Head of caudate nucleus (tissue), 42 donors: ENCODE measurements around the gene OPRL1.
A peak's percentile ranks its signal among the peaks of the same experiment; 100 is the strongest.
"Not testable (repeated sequence)": the region's sequence is repeated elsewhere in the genome, so short reads cannot be mapped to it uniquely, and the experiment has no call there.

Experiments
- DNase-seq, 42 donors: peaks; one replicate each; pipeline versions ENCODE4 v3.0.0 to v3.0.0-alpha.2; 2020 to 2021; ENCODE audit warnings: mixed read lengths in 7 of 42
- intact Hi-C: fragments of 100-400 bp; cut with DNase I; formaldehyde crosslinking; loops from one replicate; pipeline ENCODE4 v1.15.0; 2022

OPRL1 gene

DNA sequence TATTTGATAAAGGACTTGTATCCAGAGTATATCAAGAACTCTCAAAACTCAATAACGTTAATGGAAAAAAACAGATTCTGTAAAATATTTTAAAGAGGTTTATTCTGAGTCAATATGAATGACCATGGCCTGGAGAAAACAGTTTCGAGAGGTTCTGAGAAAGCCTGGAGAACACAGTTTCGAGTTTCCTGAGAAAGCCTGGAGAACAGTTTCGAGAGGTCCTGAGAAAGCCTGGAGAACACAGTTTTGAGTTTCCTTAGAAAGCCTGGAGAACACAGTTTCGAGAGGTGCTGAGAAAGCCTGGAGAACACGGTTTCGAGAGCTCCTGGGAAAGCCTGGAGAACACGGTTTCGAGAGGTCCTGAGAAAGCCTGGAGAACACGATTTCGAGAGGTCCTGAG is 43.0 kb downstream of the OPRL1 start:
- DNase-seq, result peak in 1 of 42 donors; percentile 17
- intact Hi-C loops, result not testable (repeated sequence)

DNA sequence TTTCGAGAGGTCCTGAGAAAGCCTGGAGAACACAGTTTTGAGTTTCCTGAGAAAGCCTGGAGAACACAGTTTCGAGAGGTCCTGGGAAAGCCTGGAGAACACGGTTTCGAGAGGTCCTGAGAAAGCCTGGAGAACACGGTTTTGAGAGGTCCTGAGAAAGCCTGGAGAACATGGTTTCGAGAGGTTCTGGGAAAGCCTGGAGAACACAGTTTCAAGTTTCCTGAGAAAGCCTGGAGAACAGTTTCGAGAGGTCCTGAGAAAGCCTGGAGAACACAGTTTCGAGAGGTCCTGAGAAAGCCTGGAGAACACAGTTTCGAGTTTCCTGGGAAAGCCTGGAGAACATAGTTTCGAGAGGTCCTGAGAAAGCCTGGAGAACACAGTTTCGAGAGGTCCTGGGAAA is 43.6 kb downstream of the OPRL1 start:
- intact Hi-C loops, result not testable (repeated sequence)
- DNase-seq, result peak in 1 of 42 donors; percentile 2

DNA sequence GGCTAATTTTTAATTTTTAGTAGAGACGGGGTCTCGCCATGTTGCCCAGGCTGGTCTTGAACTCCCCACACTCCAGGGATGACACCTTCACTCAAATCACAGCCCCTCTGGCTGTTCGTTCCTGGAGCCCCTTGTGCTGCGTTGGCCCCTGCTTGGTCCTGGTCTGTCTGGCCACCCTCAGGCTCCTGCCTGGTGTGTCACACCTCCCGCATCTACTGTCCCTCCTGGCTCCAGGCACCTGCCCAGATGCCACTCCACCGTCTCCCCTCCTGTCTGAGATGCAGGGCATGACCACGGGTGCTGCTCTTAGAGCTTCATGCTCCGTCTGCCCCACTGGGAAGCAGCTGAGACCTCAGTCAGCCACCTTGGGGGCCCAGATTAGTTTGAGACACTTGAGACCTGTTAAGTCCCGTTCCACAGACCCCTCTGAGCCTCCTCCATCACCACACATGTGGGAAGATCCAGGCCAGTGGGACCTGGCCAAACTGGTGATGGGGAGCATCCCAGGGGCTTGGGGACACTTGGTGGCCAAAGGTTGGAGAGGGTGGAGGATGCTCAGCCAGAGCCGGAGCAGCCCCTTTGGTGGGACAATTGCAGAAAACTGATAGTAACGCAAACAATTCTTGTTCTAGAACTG is 49.4 kb downstream of the OPRL1 start:
- peak in 9 of 42 donors; percentile 0 to 31 (median 5) for DNase-seq
- intact Hi-C loops, result no loop called here

DNA sequence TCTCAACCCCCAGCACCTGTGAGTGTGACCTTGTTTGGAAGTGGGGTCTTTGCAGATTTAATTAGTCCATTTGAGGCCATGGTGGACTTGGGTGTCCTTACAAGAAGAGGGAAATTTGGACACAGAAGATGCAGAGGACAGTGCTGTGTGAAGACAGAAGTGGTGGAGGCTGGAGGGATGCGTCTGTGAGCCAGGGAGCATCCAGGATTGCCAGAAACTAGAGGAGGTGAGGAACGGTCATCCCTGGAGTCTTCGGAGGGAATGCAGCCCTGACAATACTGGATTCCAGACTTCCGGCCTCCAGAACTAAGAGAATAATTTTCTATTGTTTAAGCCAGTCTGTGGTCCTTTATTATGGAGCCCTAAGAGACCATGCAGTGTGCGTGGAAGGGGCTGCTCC is 50.4 kb downstream of the OPRL1 start:
- peak in 3 of 42 donors; percentile 2 to 25 (median 3) for DNase-seq
- intact Hi-C loops, result no loop called here

DNA sequence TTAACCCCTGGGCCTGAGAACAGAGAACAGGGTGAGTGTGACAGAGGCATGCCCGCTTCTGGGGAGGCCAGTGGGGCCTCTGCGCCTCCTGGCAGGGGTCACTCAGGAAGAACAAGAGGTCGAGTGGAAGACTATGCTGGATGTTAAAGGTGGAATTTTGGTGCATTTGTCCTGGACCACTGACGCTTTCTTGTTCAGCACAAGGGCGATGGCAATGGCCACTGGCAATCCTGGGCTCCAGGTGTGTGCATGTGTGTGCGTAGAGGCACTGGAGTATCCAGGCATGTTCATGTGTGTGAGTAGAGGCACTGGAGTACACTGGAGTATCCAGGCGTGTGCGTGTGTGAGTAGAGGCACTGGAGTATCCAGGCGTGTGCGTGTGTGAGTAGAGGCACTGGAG is 51.0 kb downstream of the OPRL1 start:
- intact Hi-C loops, result no loop called here
- DNase-seq, result peak in 5 of 42 donors; percentile 1 to 19 (median 6)

DNA sequence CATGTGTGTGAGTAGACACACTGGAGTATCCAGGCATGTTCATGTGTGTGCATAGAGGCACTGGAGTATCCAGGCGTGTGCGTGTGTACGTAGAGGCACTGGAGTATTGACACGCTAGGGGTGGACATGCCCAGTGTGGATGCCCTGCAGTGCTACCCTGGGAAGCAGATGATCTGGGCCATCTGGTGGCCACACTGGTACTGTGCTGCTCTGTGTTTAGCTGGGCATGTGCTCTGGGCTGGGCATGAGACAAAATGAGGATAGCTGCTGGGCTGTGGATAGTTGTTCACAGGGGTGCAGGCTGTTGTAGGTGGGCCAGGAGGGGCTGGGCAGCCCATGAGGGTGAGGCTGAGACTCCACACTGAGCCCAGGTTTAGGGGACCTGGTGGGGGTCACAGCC is 51.5 kb downstream of the OPRL1 start:
- peak in 13 of 42 donors; percentile 1 to 39 (median 15) for DNase-seq
- intact Hi-C loops, result no loop called here

DNA sequence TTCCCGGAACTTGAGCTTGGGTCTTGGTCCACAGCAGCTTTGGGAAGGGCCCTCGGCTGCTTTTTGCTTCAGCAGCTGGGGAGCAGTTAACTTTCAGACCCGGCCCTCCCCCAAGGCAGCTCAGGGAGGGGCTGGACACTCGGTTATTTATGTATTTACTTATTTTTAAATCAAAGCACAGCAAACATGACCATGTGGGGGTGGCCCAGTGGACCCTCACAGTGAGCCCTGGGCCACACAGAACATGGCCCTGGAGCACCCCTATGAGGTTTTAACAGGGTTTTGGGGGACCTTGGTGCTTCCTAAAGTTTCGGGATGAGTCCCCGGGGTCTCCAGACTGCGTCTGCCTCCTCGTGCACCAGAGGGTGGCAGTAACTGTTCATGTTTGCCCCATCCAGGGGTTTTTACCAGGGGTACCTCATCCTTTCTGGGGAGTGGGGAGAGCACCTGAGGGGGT is 54.1 kb downstream of the OPRL1 start:
- peak in 13 of 42 donors; percentile 4 to 44 (median 15) for DNase-seq
- intact Hi-C loops, result no loop called here

DNA sequence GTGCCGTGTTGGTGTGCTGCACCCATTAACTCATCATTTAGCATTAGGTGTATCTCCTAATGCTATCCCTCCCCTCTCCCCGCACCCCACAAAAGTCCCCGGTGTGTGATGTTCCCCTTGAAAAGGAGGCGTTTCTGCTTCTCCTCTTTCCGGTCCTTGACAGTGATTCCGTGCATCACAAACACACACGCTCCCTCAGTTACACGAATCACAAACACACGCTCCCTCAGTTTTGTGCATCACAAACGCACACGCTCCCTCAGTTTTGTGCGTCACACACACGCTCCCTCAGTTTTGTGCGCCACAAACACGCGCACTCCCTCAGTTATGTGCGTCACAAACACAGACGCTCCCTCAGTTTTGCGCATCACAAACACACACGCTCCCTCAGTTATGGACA is 54.9 kb downstream of the OPRL1 start:
- intact Hi-C loops, result not testable (repeated sequence)
- DNase-seq, result peak in 5 of 42 donors; percentile 1 to 18 (median 9)

DNA sequence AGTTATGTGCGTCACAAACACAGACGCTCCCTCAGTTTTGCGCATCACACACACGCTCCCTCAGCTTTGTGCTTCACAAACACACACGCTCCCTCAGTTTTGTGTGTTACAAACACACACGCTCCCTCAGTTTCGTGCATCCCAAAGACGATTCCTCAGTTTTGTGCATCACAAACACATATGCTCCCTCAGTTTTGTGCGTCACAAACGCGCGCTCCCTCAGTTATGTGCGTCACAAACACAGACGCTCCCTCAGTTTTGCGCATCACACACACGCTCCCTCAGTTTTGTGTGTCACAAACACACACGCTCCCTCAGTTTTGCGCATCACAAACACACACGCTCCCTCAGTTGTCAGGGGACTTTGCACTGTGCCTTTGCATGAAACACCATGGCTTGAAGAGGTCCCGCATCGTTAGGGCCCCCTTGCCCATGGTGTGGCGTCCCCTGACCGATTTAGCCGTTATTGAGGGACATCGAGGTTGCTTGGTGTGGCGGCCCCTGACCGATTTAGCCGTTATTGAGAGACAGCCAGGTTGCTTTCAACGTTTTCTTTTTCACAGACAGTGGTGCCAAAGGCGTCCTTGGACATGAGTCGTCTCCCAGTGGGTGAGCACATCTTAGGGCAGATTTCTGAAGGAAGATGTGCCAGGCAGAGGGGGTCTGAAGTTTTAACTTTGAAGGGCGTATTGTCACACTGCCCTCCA is 56.3 kb downstream of the OPRL1 start:
- peak in 9 of 42 donors; percentile 2 to 29 (median 7) for DNase-seq

DNA sequence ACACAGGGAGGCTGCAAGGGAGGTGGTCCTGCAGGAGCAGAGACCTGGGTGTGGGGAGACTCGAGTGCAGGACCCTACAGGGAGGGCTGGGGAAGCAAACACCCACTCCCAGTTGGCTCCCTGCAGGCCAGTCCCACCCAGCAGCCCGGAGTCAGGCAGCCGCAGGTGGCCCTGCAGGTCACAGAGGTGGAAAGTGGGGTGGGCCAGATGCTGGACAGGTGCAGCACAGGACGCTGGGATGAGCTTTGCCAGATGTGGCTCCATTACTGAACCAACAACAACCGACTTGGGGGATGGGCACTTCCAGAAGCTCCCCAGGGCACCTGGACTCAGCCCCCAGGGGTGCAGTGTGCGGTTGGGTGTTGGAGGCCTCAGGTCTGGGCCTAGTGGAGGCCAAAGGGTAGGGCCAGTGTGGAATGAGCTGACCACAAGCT is 57.7 kb downstream of the OPRL1 start:
- intact Hi-C loops, result no loop called here
- DNase-seq, result peak in 9 of 42 donors; percentile 0 to 28 (median 8)

More for the DNA sequence above, 56.3 kb downstream of the OPRL1 start:
- intact Hi-C loops, result no loop called here

DNA sequence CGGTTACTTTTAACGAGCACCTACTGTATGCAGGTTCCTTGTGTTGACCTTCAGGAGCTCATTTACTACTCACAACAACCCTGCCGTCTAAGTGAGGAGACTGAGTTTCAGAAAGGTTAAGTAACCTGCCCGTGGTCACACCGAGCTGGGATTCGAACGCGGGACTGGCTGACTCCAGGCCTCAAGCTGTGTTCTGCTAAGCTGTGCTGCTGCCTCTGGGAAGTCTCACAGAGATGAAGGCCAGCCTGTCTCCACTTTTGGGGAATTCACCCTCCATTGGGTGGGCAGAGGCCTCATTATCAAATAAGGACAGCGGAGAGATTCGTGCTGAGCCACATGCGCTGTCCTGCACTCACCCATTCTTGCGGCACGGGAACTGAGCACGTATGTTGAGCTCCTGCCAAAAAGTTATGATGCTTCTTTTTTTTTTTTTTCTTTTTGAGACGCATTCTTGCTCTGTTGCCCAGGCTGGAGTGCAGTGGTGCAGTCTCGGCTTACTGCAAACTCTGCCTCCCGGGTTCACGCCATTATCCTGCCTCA is 58.5 kb downstream of the OPRL1 start:
- intact Hi-C loops, result no loop called here
- DNase-seq, result peak in 10 of 42 donors; percentile 2 to 34 (median 9)

DNA sequence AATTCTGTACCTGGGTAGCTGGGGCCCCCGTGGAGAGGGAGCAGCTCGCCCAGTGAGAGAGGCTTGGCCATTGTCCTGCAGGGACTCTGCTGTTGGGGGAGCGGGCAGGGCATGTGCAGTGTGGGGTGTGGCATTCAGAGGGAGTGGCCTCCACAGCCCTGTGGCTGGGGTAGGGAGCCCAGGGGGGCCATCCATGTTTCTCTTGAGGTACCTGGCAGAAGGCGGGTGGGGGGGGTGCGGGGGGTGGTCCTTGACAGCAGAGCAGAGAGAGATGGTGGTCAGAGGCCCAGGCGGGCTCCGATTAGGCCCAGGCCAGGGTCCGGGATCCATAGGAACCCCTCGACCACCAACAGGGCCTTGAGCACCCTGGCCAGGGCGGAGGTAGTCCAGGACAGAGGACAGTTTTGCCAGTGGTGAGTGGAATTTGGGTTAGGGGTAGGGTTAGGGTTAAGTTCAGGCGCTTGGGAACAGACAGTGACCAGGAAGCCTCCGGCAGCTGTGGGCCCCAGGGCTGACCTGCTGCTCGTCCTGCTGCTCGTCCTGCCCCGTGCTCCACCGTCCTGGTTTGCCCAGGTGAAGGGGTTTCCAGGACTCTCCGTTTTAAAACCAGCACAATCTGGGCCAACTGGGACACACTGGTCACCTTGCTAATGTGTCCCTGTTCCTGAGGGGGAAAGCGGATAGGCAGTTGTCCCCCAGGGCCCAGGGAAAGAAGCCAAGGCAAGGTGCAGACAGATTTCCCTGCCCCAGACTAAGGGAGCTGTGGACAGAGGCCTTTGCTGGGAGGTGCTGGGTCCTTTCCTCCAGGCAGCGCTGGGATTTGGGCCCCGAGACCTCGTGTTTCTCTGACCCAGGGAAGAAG is 59.5 kb downstream of the OPRL1 start:
- peak in 11 of 42 donors; percentile 0 to 39 (median 10) for DNase-seq
- intact Hi-C loops, result no loop called here

DNA sequence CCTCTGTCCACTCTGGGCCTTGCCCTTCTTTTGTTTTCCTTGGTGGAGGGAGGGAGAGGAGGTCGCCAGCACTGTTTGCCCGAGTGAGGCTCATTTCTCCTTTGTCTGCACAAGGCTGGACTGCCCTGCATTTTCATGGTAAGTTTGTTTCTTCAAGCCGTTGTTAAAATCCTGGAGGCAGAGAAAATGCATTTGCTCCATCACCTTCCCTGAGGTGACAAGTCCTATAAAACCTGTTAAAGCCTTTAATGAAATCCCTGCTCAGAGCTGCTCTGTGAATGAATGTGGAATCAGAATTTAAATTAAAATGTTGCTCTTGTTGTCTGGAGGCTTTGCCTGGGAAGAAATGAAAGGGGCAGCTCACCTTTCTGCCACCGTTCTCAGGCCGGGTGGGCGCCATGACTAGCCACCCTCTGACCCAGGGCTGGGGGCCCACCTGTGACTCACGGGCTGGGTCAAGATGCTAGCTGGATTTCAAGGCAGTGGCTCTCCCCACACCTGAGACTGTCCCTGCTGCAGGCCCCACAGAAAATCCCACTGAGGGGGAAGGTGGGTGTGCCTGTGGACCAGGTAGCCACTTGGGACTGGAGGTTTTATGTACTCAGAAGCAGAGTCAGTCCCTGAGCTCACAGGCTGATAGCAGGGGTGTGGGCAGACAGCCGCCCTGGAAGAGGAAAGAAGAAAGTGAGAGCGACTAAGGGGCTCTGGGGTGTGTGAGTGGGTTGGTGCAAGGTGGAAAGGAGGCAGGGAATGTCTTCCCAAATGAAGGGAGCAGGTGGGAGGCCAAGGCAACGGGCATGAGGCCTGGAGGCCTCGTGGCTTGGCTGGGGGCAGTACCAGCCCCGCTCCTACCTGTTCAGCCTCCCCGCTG is 60.4 kb downstream of the OPRL1 start:
- intact Hi-C loops, result no loop called here
- peak in 10 of 42 donors; percentile 2 to 35 (median 12) for DNase-seq

DNA sequence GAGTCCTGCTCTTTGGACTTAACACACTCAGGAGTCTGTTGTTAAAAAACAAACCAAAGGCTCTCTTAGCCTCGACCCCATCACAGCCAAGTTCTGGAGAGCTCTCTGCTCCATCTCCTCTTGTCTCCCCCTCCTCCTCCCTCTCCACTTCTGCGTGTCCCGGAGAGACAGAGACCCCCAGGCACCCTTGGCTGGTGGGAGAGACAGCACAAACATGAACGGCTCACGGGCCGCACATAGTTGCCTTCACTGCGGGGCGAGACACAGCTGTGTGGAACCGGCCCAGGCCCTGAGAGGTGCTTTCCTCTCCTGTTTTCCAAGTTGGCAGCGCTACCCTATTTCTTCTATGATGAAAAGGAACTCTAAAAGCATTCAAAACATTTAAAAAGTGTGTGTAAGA is 61.1 kb downstream of the OPRL1 start:
- intact Hi-C loops, result no loop called here
- DNase-seq, result peak in 9 of 42 donors; percentile 1 to 32 (median 13)

DNA sequence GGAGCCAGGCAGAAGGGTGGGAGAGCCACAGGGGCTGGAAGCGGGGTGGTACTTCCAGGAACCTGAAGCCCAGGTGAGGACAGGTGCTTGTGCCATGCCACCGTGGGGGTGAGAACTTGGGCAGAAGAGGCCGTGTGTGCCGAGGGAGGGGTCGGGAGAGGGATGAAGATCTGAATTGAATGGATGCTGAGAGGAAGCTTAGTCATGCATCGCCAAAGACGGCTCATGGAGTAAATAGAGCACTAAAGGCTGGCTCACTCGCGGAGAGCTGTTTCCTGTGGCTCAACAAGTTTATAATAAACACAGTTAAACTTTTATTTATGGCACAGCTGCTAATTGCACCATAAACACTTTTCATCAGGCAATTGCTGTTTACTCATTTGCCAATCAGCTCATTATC is 62.7 kb downstream of the OPRL1 start:
- intact Hi-C loops, result no loop called here
- DNase-seq, result peak in 12 of 42 donors; percentile 1 to 42 (median 9)

DNA sequence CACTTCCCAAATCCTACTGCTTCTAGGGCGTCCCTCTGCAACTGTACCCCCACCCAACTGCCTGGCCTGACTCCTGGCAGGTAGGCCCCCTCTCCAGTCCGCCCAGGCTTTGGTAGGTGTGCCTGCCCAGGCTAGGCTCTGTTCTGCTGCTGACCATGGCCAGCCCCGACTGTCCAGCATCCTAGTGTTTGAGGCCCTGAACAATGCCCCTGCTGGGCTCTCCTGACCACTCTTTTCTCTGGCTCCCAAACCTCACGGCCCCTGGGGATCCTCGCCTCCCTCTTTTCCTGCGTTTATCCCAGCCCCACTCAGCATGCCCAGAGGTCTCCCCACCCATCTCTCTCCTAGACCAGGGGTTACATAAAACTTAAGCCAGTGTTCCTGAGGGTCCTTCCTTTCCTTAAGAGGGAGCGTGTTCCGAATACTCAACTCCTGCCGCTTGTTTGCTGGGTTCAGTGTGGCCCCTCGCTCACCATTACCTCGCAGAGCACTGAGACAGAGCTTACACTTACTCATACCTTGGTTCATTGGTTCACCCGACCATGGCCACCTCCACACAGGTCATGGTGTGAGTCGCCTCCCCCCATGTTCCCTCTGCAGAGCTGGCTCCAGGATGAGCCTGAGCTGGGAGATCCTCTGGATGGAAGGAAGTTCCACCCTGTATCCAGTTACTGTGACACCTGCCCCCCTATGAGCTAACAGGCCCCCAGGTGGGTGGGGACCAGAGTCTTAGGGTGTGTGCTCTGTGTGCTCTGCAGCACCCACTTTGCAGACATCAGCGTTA is 63.3 kb downstream of the OPRL1 start:
- DNase-seq, result peak in 15 of 42 donors; percentile 1 to 28 (median 6)
- intact Hi-C loops, result no loop called here

DNA sequence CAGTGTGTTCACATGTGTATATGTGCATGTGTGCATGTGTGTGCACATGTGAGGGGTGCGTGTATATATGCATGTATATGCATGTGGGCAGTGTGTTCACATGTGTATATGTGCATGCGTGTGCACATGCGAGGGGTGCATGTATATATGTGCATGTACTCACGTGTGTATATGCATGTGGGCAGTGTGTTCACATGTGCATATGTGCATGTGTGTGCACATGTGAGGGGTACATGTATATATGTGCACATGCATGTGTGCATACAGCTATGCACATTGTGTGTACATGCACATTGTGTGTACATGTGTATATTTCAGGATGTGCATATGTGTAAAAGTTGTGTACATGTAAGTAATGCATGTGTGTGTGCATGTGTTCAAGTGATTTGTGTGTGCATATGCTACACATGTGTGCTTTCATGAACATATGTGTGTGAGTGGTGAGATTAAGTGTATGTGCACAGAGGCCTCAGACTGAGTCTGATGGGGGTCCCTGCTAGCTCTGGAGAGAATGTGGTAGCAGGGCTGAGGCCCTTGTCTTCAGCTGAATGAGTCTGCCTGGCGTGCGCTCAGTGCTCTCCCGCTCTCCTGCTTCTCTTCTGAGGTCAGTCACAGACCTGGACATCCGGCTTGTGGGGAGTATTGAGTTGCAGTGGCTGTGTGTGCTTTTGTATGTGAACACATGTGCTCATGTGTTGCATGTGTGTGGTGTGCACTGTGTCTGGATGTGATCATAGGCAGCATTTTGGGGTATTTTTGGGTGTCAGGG is 64.4 kb downstream of the OPRL1 start:
- DNase-seq, result peak in 6 of 42 donors; percentile 1 to 15 (median 6)
- intact Hi-C loops, result no loop called here
